ENCODE measurements around the gene PLBD2. TPM values are rescaled to one million over a fixed set of nuclear protein-coding genes. Genes with fewer than 3 reads are reported as not detected.
A peak's percentile ranks its signal among the peaks of the same experiment; 100 is the strongest.

PLBD2 gene
- total RNA-seq, 1 donor from 2014 or later: 102 TPM

GRCh38 chr12:113330505-113330904 is 27.9 kb upstream of the PLBD2 start:
- peaks cover 14% of the 10 kb centered on the region for H3K36me3 Mint-ChIP-seq (ENCODE audit: low read depth)
- no peak for TF ChIP-seq CTCF (IDR thresholded peaks at IDR 0.05)
- H3K4me3 Mint-ChIP-seq (ENCODE audit: unreplicated experiment): no peak overlapping the region
- H3K27me3 Mint-ChIP-seq (ENCODE audit: low read depth): no peaks in the 10 kb centered on the region
- H3K9me3 Mint-ChIP-seq (ENCODE audit: low read depth): no peaks in the 10 kb centered on the region
- H3K4me1 Mint-ChIP-seq (ENCODE audit: low read depth): peaks cover 32% of the 10 kb centered on the region
- H3K27ac Mint-ChIP-seq (ENCODE audit: unreplicated experiment): no peak overlapping the region
- DNase-seq (ENCODE audit: low spot score): no peak

GRCh38 chr12:113332688-113333417 is 25.5 kb upstream of the PLBD2 start:
- no peaks in the 10 kb centered on the region for H3K9me3 Mint-ChIP-seq (ENCODE audit: low read depth)
- peaks cover 14% of the 10 kb centered on the region for H3K36me3 Mint-ChIP-seq (ENCODE audit: low read depth)
- no peak overlapping the region for H3K27ac Mint-ChIP-seq (ENCODE audit: unreplicated experiment)
- TF ChIP-seq CTCF (IDR thresholded peaks at IDR 0.05): no peak
- no peak for DNase-seq (ENCODE audit: low spot score)
- H3K4me3 Mint-ChIP-seq (ENCODE audit: unreplicated experiment): no peak overlapping the region
- peaks cover 18% of the 10 kb centered on the region for H3K4me1 Mint-ChIP-seq (ENCODE audit: low read depth)
- no peaks in the 10 kb centered on the region for H3K27me3 Mint-ChIP-seq (ENCODE audit: low read depth)

- Mint-ChIP-seq H3K9me3 (ENCODE audit: low read depth) (no peaks in the 10 kb centered on the region), H3K27ac (ENCODE audit: unreplicated experiment) (no peak overlapping the region), H3K4me1 (ENCODE audit: low read depth) (peaks cover 15% of the 10 kb centered on the region), H3K27me3 (ENCODE audit: low read depth) (no peaks in the 10 kb centered on the region), H3K36me3 (ENCODE audit: low read depth) (peaks cover 14% of the 10 kb centered on the region), H3K4me3 (ENCODE audit: unreplicated experiment) (no peak overlapping the region)
- no peak for DNase-seq (ENCODE audit: low spot score)
- TF ChIP-seq CTCF (IDR thresholded peaks at IDR 0.05): no peak
Observed at GRCh38 chr12:113333418-113333750, 25.0 kb upstream of the PLBD2 start.

GRCh38 chr12:113333877-113334785 is 24.3 kb upstream of the PLBD2 start:
- Mint-ChIP-seq H3K4me1 (ENCODE audit: low read depth) (peaks cover 15% of the 10 kb centered on the region), H3K27ac (ENCODE audit: unreplicated experiment) (peak overlapping the region; percentile 45), H3K36me3 (ENCODE audit: low read depth) (peaks cover 14% of the 10 kb centered on the region), H3K4me3 (ENCODE audit: unreplicated experiment) (peak overlapping the region; percentile 94), H3K9me3 (ENCODE audit: low read depth) (no peaks in the 10 kb centered on the region), H3K27me3 (ENCODE audit: low read depth) (no peaks in the 10 kb centered on the region)
- DNase-seq (ENCODE audit: low spot score): no peak
- TF ChIP-seq CTCF (IDR thresholded peaks at IDR 0.05): no peak

- TF ChIP-seq CTCF (IDR thresholded peaks at IDR 0.05): no peak
- no peaks in the 10 kb centered on the region for H3K9me3 Mint-ChIP-seq (ENCODE audit: low read depth)
- peaks cover 15% of the 10 kb centered on the region for H3K4me1 Mint-ChIP-seq (ENCODE audit: low read depth)
- no peaks in the 10 kb centered on the region for H3K27me3 Mint-ChIP-seq (ENCODE audit: low read depth)
- H3K36me3 Mint-ChIP-seq (ENCODE audit: low read depth): peaks cover 14% of the 10 kb centered on the region
- peak within 1 kb of the TSS; percentile 45 for H3K27ac Mint-ChIP-seq (ENCODE audit: unreplicated experiment)
- peak within 1 kb of the TSS; percentile 94 for H3K4me3 Mint-ChIP-seq (ENCODE audit: unreplicated experiment)
- no peak for DNase-seq (ENCODE audit: low spot score)
Observed at GRCh38 chr12:113334786-113335539, 23.4 kb upstream of the PLBD2 start, which contains the start of gene SLC8B1. TSS of gene SLC8B1 (minus strand) at chr12:113335109. CDS start at chr12:113332878, 2,231 bp downstream.

All from chondrocyte (in vitro differentiated cells).